GM10248 (cell line): Measurements from ENCODE around the gene RUNX2.

Experiments
- CTCF ChIA-PET: fragments of 300-600 bp; sonication (Branson Sonifier 250); formaldehyde crosslinking; extraction: SDS; loops from one replicate; lab custom pipeline; 2021; ENCODE audit warnings: antibody characterized with exemption; lab: Yijun Ruan, JAX
- POLR2A ChIA-PET: fragments of 350-650 bp; sonication (Branson Sonifier 250); formaldehyde crosslinking; extraction: SDS; loops from one replicate; lab custom pipeline; 2020; ENCODE audit warnings: antibody characterized with exemption; lab: Yijun Ruan, JAX
- DNase-seq: peaks from one replicate; pipeline ENCODE4 v3.0.0; 2012; ENCODE audit errors: extremely low spot score
- CTCF ChIP-seq: IDR thresholded peaks from 2 replicates; pipeline ENCODE4 v1.5.1; 2012; ENCODE audit warnings: mild to moderate bottlenecking, low read depth; ENCODE audit errors: extremely low read depth, missing control alignments, control extremely low read depth

The RUNX2 gene

DNA sequence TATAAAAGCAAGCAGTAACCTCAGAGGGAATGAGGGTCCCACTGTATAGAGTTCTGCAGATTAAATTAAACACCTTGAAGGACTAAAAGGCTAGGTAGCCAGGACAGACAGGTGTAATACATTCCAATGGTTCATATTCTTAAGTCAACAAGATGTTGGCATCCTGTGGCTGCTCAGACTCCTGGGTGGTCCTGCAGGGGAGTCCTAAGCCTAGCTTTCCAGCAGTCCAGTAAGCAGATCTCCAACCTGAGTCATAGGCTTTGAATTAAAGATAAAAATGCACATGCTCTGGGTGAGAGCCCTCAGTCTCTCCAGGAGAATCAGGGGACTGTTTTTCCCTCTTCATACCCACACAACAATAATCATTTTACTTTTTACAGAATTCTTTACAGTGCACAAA is 356.9 kb downstream of the RUNX2 start:
- ChIA-PET CTCF (no interaction called here), POLR2A (no interaction called here)
- no peak for DNase-seq
- TF ChIP-seq CTCF, result no peak

GRCh38 chr6:45686841-45687569 is 358.9 kb downstream of the RUNX2 start:
- CTCF ChIA-PET, result interaction anchor here (0.9 kb wide), 1 partner anchor 505 kb away, joined by 3 read pairs; no protein-coding TSS in a partner anchor
- DNase-seq, result no peak
- no peak for TF ChIP-seq CTCF
- POLR2A ChIA-PET, result no interaction called here

DNA sequence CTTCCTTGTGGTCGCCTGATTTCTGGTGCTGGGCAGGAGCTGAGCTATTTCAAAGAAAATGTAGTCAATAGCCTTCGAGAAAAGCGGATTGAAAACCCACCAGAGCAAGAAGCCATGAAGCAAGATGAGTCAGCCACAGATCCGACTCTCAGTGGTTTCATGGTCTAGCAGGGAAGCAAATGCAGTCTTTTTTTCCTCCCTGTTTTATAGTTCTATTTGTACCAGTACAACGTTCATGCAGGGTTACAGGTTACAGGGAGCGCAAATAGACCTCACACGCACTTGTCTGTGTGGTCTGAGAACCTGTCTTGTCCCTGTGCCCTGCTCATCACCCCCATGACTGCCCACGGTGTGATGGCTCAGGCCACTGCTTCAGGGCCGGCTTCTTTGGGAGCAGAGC is 359.4 kb downstream of the RUNX2 start:
- POLR2A ChIA-PET, result no interaction called here
- TF ChIP-seq CTCF, result no peak
- DNase-seq, result no peak
- CTCF ChIA-PET, result interaction anchor here (0.9 kb wide), 1 partner anchor 506 kb away, joined by 3 read pairs; no protein-coding TSS in a partner anchor

DNA sequence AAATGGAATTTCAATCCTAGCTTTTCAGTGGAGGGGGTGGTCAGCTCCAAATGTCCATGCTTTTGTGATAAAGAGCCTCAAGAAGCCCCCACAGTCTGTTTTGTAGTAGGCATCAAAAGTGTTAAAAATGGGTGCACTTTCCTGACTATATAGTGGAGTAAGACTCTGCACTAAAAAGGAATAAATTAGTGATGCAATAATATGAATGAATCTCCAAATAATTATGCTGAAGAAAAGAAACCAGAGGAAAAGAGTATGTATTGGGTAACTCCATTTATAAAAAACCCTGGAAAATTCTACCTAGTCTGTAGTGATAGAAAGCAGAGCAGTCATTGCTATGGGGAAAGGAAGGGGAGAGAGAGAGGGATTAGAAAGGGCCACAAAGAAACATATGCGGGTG is 360.1 kb downstream of the RUNX2 start:
- no peak for TF ChIP-seq CTCF
- DNase-seq, result no peak
- POLR2A ChIA-PET, result no interaction called here
- CTCF ChIA-PET, result no interaction called here

- TF ChIP-seq CTCF, result no peak
- no peak for DNase-seq
- POLR2A ChIA-PET, result no interaction called here
- CTCF ChIA-PET, result interaction anchor here (1.1 to 1.9 kb wide), 4 partner anchors 14 to 25 kb away, joined by 3 to 15 read pairs (median 4); no protein-coding TSS in a partner anchor
These were observed 361.9 kb downstream of the RUNX2 start for GRCh38 chr6:45689926-45690615.

DNA sequence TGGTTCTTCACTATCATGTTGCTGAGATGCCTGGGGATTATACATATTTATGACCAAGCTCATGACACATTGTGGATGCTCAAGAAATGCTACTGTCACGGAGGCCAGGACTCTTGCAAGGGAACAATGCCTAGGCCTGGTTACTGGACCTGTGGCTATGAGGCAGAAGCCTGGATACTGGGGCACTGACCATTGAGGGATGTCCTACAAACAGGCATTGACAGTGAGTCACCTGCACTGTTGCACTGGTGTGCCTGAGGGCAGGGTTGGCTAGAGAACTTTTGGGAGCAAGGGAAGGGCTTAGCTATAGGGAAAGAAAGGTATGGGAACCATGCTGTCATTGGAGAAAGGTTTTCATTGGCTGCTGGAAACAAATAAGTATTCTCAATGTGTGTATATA is 362.7 kb downstream of the RUNX2 start:
- POLR2A ChIA-PET, result no interaction called here
- no peak for DNase-seq
- TF ChIP-seq CTCF, result no peak
- CTCF ChIA-PET, result interaction anchor here (1.2 to 1.9 kb wide), 3 partner anchors 13 to 24 kb away, joined by 3 to 15 read pairs (median 4); no protein-coding TSS in a partner anchor
